GM19099 (cell line): ENCODE results near the gene STK38.

ENCODE experiments used
- POLR2A ChIP-seq: IDR thresholded peaks from 3 replicates; pipeline ENCODE4 v1.6.1; 2011; ENCODE audit warnings: low read depth; ENCODE audit not compliant: insufficient read length; ENCODE audit errors: extremely low read depth

Gene STK38

DNA sequence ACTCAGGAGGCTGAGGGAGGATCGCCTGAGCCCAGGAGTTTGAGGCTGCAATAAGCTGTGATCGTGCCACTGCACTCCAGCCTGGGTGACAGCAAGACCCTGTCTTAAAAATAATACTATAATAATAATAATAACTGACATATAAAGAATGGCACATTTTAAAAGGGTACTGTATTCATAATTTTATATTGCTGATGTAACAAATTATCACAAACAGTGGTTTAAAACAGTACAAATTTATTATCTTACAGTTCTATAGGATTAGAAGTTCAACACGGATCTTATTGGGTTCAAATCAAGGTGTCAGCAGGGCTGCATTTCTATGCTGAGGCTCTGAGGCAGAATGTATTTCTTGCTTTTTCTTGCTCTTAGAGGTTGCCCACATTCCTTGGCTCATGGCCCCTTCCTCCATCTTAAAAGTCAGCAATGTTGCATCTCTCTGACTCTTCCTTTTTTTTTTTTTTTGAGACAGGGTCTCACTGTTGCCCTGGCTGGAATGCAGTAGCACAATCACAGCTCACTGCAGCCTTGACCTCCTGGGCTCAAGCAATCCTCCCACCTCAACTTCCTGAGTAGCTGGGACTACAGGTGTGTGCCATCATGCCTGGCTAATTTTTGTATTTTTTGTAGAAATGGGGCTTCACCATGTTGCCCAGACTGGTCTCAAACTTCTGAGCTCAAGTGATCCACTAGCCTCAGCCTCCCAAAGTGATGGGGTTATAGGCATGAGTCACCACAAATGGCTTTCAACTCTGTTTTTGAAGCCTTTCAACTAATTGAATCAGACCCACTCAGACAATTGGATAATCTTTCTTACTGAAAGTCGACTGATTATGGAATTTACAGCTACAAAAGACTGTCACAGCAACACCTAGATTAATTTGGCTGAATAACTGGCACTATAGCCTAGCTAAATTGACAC, 24.1 kb upstream of the STK38 start:
- no peak for TF ChIP-seq POLR2A

DNA sequence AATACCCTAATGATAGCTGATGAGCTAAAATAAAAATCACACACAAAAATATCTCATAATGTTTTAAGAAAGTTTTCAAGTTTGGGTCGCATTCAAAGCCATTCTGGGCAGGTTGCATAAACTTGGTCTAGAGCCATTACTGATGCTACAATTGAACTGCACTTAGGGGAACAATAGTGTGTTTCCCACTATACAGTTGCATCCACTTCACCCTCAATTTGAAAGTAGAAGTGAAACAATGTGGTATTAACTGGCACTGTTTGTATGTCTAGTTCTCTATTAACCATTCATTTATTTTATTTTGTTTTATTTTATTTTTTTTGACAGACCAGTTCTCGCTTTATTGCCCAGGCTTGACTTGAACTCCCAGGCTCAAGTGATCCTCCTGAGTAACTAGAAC, 23.0 kb upstream of the STK38 start:
- TF ChIP-seq POLR2A = no peak

DNA sequence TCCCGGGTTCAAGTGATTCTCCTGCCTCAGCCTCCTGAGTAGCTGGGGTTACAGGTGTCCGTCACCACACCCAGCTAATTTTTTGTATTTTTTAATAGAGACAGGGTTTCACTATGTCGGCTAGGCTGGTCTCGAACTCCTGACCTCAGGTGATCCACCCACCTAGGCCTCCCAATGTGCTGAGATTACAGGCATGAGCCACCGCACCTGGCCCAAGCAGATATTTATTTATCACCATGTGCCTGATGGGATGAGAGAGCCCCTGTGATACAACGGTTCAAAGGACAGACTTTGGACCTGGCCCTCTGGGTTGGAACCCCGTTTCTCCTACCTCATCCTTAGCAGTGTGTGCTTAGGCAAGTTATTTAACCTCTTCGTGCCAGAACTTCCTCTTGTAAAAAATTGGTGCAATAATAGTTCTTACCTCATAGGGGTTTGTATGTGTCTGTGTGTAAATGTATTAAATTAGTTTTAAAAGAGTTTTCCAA, 19.2 kb upstream of the STK38 start:
- no peak for TF ChIP-seq POLR2A

DNA sequence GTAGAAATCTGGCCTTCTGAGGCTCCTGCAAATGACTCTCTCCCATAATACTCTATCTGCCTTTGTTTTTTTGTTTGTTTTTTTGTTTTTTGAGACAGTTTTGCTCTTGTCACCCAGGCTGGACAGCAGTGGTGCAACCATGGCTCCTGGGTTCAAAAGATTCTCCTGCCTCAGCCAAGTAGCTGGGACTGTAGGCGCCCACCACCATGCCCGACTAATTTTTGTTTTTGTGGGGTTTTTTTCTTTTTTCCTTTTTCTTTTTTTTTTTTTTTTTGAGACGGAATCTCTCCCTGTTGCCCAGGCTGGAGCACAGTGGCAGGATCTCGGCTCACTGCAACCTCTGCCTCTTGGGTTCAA, 16.6 kb upstream of the STK38 start:
- TF ChIP-seq POLR2A = no peak

DNA sequence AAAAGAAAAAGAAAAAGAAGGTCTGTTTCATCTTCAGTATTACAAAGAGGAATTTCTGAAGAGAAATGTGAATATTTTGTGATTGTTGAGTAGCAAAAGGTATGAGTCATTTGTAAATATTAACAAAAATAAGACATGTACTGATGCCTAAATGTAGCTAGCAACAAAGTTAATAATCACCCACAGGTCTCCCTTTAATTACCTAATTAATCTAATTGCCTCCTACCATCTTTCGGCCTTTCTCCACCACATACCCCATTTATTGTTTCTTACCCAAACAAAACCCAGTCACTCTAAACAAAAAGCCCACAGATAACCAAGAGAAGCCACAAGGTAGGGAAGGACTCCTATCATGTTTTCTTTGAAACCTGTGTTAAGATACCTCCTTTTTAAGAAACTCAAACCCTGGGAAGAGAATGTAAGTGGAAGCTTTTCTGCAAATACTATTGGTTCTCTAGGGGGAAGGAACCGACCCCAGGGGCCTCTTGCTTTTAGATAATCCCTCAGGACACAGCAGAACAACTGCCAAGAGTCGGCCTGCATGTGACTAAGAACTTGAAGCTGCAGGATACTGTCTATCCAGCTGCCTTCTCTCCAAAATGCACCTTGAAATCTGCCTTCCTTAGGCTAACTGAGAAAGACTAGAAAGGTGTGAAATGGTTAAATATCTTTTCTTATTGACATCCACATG, 16.1 kb upstream of the STK38 start:
- TF ChIP-seq POLR2A = no peak

DNA sequence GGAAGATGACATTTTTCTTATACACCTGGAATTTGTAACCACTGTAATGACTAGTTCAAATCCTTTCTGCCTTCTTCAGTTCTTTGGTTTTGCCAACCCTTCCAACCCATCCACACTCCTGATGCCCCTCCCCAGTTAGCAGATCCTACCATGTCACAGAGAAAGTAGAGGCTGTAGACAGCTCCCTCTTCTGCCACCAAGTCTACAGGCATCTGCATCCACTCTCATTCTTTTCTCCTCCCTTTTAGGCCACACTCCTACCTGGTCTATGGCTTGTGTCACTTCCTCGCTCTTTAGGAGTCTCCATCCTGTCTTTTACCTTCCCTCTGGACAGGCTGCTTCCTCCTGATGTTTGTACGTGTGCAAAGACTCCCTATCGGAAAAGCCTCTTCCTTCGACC, 13.5 kb upstream of the STK38 start:
- TF ChIP-seq POLR2A = no peak

DNA sequence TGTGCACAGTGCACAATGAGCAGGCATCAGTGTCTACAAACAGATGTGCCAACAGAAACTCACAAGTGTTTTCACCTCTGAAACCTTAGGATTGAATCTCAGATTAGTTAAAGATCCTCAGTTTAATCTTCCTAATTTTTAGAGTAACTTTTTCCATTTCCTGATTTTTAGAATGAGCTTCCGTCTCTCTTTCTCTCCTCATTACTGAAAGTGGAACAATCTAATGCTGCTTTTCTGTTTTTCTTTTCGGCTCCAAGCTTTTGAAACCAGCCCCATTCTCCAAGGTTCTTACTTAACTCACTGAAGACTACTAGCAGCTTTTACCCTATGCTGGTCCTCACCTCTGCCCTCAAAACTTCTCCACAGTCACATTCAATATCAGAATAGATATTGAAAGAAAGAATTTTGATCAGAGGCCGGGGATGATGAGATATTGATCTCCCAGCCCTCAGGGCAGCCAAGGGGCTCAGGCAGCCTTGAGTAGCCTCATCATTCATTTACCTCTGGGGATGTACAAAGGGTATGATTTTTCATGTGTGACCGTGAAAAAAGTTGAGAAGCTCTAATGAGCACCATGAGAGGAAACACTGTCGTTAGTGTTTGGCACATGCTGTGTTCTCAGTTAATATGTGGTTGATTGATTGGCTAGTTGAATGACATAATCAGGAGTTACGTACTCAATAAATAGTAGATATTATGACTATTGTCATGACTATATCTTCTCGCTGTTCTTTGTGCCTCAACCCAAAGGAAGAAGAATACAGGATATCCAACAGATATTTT, 11.9 kb upstream of the STK38 start:
- no peak for TF ChIP-seq POLR2A

DNA sequence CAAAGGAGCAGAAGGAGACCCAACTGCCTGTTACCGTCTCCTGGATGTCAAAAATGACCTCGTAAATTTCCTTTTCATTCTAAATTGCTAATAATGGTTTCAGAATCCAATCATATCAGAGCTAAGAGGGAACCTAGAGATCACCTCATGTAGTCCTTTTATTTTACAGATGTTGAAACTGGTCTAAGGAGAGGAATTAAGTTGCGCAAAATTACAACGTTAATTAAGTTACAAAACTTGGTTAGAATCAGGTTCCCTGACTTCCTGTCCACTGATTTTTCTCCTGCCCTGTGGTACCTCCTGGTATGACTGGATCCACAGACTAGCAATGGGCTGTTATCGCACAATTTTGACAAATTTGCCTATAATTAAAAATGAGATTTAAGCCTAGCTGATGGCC, 9.0 kb upstream of the STK38 start:
- TF ChIP-seq POLR2A = no peak

DNA sequence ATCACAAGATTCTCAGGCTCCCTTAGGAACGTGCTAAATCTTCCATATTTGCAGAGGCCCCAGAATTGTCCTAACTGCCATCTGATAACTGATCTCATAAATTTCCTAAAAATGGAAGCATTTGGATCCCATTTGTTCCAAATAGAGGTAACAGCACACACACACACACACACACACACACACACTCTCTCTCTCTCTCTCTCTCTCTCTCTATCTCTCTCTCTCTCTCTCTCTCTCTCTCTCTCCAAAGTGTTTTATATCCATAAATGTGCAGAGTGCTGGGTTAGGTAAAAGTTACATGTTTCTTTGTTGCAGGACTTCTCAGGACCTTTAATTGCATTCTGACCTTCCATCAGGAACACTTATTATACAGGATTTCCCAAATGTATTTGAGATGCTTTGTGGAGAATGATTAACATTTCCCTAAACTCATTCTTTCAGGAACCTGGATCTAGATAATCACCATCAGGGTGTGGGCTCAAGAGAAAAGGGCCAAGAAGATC, 8.5 kb upstream of the STK38 start:
- TF ChIP-seq POLR2A = no peak

DNA sequence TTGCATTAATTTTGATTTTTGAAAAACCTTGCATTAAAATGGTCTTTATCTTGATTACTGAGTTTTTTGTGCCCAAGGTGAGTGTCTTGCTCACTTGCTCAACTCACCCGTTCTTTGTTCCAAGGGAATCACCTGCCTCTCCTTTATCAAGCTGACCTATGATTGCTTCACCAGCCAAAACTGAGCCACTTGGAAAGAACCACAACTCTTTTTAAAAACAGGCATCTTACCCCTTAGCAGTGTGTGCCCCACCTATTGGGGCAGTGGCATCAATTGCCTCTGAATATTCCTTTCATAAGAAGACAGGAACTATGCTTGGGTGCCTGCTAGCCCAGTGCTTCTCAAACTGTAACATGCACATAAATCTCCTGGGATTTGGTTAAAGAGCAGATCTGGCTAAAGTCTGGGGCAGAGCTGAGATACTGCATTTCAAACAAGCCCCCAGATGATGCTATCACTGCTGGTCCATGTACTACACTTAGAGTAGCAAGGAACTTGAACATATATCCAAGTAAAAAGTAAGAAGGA, 3.3 kb upstream of the STK38 start:
- no peak for TF ChIP-seq POLR2A

DNA sequence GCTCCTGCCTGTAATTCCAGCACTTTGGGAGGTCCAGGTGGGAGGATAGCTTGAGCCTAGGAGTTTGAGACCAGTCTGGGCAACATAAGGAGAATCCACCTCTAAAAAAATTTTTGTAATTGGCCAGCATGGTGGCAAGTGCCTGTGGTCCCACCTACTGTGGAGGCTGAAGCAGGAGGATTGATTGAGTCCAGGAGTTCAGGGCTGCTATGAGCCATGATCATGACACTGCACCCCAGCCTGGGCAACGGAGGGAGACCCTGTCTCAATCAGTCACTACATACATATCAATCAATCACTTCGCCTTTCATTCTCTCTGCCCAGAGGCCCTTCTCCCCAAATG, 1.1 kb upstream of the STK38 start:
- no peak for TF ChIP-seq POLR2A

DNA sequence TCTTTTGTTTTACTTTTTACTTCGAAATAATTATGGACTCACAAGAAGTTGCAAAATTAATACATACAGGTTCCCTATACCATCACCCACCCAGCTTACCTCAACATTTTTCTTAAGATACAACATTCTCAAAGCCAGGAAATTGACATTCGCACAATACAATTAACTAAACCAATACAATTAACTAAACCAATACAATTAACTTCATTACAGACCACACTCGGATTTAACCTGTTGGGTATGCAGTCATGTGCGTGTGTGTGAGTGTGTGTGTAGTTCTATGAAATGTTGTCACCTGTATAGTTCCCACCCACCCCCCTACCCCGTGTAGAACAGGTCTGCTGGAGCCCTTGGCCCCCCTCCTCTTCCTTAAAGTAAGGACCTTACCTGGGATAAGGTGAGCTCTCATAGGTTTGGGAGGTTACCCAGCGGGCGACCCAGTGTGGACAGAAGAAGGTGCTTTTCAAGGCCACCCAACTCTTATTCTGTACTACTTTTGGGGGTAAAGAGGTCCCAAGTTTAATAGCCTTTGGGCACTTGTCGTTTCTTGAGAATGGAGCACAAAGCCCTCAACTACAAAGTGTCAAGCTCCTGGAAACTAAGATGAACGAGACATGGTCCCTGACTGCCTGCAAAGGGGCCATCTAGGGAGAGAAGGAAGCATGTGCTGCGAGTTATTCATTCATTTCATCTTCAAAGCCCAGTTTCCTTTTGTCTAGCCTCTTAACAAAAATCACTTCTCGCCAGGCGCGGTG, 544 bp upstream of the STK38 start:
- TF ChIP-seq POLR2A = no peak

DNA sequence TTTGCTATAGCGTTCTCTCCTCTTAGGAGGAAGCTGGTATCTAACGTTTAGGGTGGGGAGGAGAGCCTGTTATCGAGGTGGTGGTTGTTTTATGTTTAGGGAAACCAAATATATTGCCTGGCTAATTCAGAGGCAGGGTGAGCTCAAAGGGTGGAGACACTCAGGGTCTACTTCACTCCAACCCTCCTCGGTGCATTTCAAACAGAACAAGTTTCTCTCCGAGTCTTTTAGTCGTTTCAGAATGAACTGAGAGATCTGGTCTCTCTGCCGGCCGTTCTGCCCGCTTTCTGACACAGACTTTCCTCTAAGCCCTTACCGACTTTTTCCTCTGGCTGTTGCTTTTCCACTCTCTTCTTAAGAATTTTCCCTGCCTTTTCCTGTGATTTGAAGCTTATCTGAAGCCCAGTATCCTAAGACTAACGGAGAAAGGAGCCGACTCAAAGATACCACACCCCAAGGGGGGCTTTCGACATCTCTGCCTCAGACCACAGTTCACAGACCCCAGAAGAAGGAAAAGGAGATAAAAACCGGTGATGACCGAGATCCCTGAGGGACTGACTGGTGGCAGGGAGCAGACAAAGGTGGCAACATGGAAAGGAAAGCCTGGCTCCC, 865 bp downstream of the STK38 start:
- no peak for TF ChIP-seq POLR2A

DNA sequence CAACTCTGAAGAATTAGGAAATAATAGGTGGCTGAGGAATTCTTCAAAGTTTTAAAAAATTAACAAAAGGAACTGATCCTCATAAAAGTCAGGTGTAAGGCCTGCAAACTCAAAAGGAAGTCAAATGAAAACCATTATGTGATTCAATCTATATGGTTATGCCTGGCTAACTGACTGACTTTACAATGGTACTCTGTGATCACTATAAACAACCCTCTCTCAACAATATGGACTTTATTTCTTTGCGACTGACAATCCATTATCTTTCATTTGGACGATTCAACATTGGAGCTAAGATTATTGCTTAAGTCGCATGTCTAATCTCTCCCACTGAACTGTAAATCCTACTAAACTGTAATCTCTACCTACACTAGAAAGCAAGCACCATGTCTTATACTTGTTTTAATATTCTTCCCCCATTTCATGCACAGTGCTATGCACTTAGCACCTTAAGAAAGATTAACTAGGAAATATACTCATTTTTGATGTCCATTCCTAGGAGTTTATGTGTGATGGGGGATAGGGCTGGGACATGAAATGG, 1.4 kb downstream of the STK38 start:
- TF ChIP-seq POLR2A = no peak

DNA sequence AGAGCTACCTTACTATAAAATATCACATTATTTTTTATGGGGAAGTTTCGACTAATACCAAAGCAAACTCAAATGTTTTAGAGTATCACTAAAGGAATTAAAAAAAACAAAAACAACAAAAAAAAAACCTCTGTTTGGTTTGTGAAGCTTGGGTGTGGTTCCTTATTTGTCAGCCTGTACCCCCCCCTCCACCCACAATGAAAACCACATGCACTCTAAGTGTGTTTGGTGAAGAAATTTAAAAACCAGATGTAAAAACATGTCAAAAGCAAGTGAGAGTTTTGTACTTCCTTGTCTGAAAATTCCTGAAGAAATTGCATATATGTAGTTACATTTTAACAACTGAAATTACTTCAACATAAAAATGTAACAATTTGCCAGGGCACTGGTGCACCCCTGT, 3.1 kb downstream of the STK38 start:
- no peak for TF ChIP-seq POLR2A
